Gastrocnemius medialis (tissue), 4 donors: Measurements from ENCODE around the gene GRID1. TPM values are rescaled to one million over a fixed set of nuclear protein-coding genes. Genes with fewer than 3 reads are reported as not detected.

ENCODE experiments used
- ATAC-seq, 2 donors: fragments of 150-250 bp; one replicate each; pipeline ENCODE4 v1.9.1; 2016
- DNase-seq, 2 donors: peaks; one replicate each; pipeline ENCODE4 v3.0.0-alpha.2; 2019
- H3K27ac ChIP-seq, 4 donors: fragments of 200-600 bp; sonication (generic); 1 replicate in 1 of 4; 2 replicates in 3 of 4; pipeline ENCODE4 v1.5.1; 2016 to 2018; ENCODE audit warnings: mild to moderate bottlenecking in 2 of 4, moderate library complexity in 1 of 4
- H3K27me3 ChIP-seq, 3 donors: fragments of 200-600 bp; sonication (generic) in 2 of 3; 1 replicate in 1 of 3; 2 replicates in 2 of 3; pipeline versions ENCODE4 v1.5.1 to v1.6.0; 2016 to 2019; ENCODE audit warnings: mild to moderate bottlenecking in 1 of 3, moderate library complexity in 1 of 3
- H3K36me3 ChIP-seq, 2 donors: fragments of 200-600 bp; sonication (generic) in 1 of 2; one replicate each; pipeline ENCODE4 v1.5.1; 2017 to 2018
- H3K4me1 ChIP-seq, 2 donors: fragments of 200-600 bp; sonication (generic) in 1 of 2; one replicate each; pipeline ENCODE4 v1.5.1; 2016 to 2017; ENCODE audit warnings: mild to moderate bottlenecking in 2 of 2
- H3K4me3 ChIP-seq, 4 donors: fragments of 200-600 bp; sonication (generic) in 3 of 4; 1 replicate in 1 of 4; 2 replicates in 3 of 4; pipeline ENCODE4 v1.5.1; 2016 to 2019; ENCODE audit warnings: mild to moderate bottlenecking in 2 of 4
- H3K9me3 ChIP-seq, 3 donors: fragments of 200-600 bp; sonication (generic) in 2 of 3; 1 replicate in 1 of 3; 2 replicates in 2 of 3; pipeline ENCODE4 v1.5.1; 2016 to 2019
- CTCF ChIP-seq, 5 experiments: fragments of 450-650 bp in 3 of 5; fragments of 200-600 bp in 2 of 5; sonication (generic) in 2 of 5; IDR thresholded peaks in 4 of 5; conservative IDR thresholded peaks in 1 of 5; 1 replicate in 4 of 5; 2 replicates in 1 of 5; pipeline ENCODE4 v1.5.1; 2016 to 2019; ENCODE audit warnings: antibody characterized with exemption in 5 of 5, mild to moderate bottlenecking in 3 of 5, moderate library complexity in 3 of 5
- POLR2A ChIP-seq, 2 donors: fragments of 450-650 bp; IDR thresholded peaks; one replicate each; pipeline ENCODE4 v1.6.1; 2017; ENCODE audit warnings: antibody characterized with exemption in 2 of 2, mild to moderate bottlenecking in 2 of 2, moderate library complexity in 2 of 2
- in situ Hi-C, 4 donors: fragments of 200-750 bp; cut with MboI; loops; one replicate each; pipeline versions ENCODE4 v1.15.0 to v1.8.0; 2017; ENCODE audit warnings: low sequenced_read_pairs in 4 of 4
- intact Hi-C: fragments of 100-400 bp; cut with DNase I; formaldehyde crosslinking; loops from one replicate; pipeline ENCODE4 v1.15.1; 2023; ENCODE audit warnings: low total_unique reads
- total RNA-seq, 4 donors: library from RNA; depleted of rRNA; stranded (reverse); fragments of >200 nt; gene quantifications; one replicate each; pipeline versions ENCODE4 v1.1.0 to v1.2.3, GENCODE V29; 2016

GRID1 gene
- total RNA-seq, 4 donors from 2014 or later = 0.17 to 1.4 (median 0.79) TPM

GRCh38 chr10:86250399-86250798, 116.2 kb downstream of the GRID1 start:
- no peak for DNase-seq
- no peak for ATAC-seq
- intact Hi-C loops = no loop called here
- TF ChIP-seq CTCF (IDR thresholded peaks at IDR 0.05 in 4 of 5, conservative IDR thresholded peaks at IDR 0.05 in 1 of 5) = no peak
- no peak for TF ChIP-seq POLR2A (IDR thresholded peaks at IDR 0.05)
- Histone ChIP-seq H3K36me3 (no peaks in the 10 kb centered on the region), H3K4me3 (no peak overlapping the region), H3K27ac (no peak overlapping the region), H3K9me3 (no peaks in the 10 kb centered on the region), H3K4me1 (no peaks in the 10 kb centered on the region), H3K27me3 (peaks cover 0 to 3% (median 0%) of the 10 kb centered on the region in 3 donors)
- in situ Hi-C loops = no loop called here

GRCh38 chr10:86249794-86250193, 116.8 kb downstream of the GRID1 start:
- no peak for DNase-seq
- intact Hi-C loops = no loop called here
- no peak for ATAC-seq
- H3K4me1 ChIP-seq = no peaks in the 10 kb centered on the region
- TF ChIP-seq CTCF (IDR thresholded peaks at IDR 0.05 in 4 of 5, conservative IDR thresholded peaks at IDR 0.05 in 1 of 5) (no peak), POLR2A (IDR thresholded peaks at IDR 0.05) (no peak)
- no peaks in the 10 kb centered on the region for H3K36me3 ChIP-seq
- H3K9me3 ChIP-seq = no peaks in the 10 kb centered on the region
- H3K4me3 ChIP-seq = no peak overlapping the region
- H3K27ac ChIP-seq = no peak overlapping the region
- H3K27me3 ChIP-seq = peaks cover 0 to 3% (median 0%) of the 10 kb centered on the region in 3 donors
- in situ Hi-C loops = no loop called here

GRCh38 chr10:86248062-86248461, 118.5 kb downstream of the GRID1 start:
- Histone ChIP-seq H3K9me3 (no peaks in the 10 kb centered on the region), H3K27ac (no peak overlapping the region), H3K4me3 (no peak overlapping the region), H3K27me3 (peaks cover 0 to 3% (median 0%) of the 10 kb centered on the region in 3 donors), H3K4me1 (no peaks in the 10 kb centered on the region), H3K36me3 (no peaks in the 10 kb centered on the region)
- no peak for DNase-seq
- TF ChIP-seq POLR2A (IDR thresholded peaks at IDR 0.05) = no peak
- no peak for TF ChIP-seq CTCF (IDR thresholded peaks at IDR 0.05 in 4 of 5, conservative IDR thresholded peaks at IDR 0.05 in 1 of 5)
- ATAC-seq = no peak
- intact Hi-C loops = no loop called here
- in situ Hi-C loops = no loop called here

- in situ Hi-C loops = no loop called here
Observed at GRCh38 chr10:86247588-86247987, 119.0 kb downstream of the GRID1 start.

More at GRCh38 chr10:86247588-86247987, 119.0 kb downstream of the GRID1 start:
- intact Hi-C loops = no loop called here
- no peak overlapping the region for H3K4me3 ChIP-seq
- no peaks in the 10 kb centered on the region for H3K4me1 ChIP-seq
- no peaks in the 10 kb centered on the region for H3K36me3 ChIP-seq
- no peak overlapping the region for H3K27ac ChIP-seq
- peaks cover 0 to 3% (median 0%) of the 10 kb centered on the region in 3 donors for H3K27me3 ChIP-seq
- TF ChIP-seq CTCF (IDR thresholded peaks at IDR 0.05 in 4 of 5, conservative IDR thresholded peaks at IDR 0.05 in 1 of 5) (no peak), POLR2A (IDR thresholded peaks at IDR 0.05) (no peak)
- H3K9me3 ChIP-seq = no peaks in the 10 kb centered on the region
- ATAC-seq = no peak
- DNase-seq = no peak
